Small intestine (tissue), 7 donors: ENCODE measurements around the gene LBH. TPM values are rescaled to one million over a fixed set of nuclear protein-coding genes. Genes with fewer than 3 reads are reported as not detected.

ENCODE experiments used
- DNase-seq, 2 donors: peaks; one replicate each; pipeline versions ENCODE4 v3.0.0 to v3.0.0-alpha.2; 2013
- FAIRE-seq: peaks from 2 replicates; lab custom pipeline; 2012; peaks lifted over from hg19 to GRCh38; lab: Jason Lieb, UNC
- H3K27ac ChIP-seq, 3 donors: one replicate each; pipeline ENCODE4 v1.5.1; 2013; ENCODE audit warnings: low read length in 2 of 3, mild to moderate bottlenecking in 2 of 3, control low read depth in 1 of 3, inconsistent platforms in 1 of 3, low read depth in 1 of 3, moderate library complexity in 1 of 3
- H3K27me3 ChIP-seq, 3 donors: one replicate each; pipeline ENCODE4 v1.6.1; 2013; ENCODE audit warnings: low read length in 3 of 3, inconsistent platforms in 1 of 3; ENCODE audit not compliant: control insufficient read depth in 3 of 3, insufficient read depth in 3 of 3
- H3K36me3 ChIP-seq, 3 donors: one replicate each; pipeline ENCODE4 v1.6.1; 2013; ENCODE audit warnings: low read length in 3 of 3, inconsistent platforms in 1 of 3, low read depth in 1 of 3, mild to moderate bottlenecking in 1 of 3, moderate library complexity in 1 of 3; ENCODE audit not compliant: control insufficient read depth in 3 of 3, insufficient read depth in 2 of 3
- H3K4me1 ChIP-seq, 3 donors: one replicate each; pipeline ENCODE4 v1.6.1; 2013; ENCODE audit warnings: low read length in 2 of 3, inconsistent platforms in 1 of 3, low read depth in 1 of 3, mild to moderate bottlenecking in 1 of 3, moderate library complexity in 1 of 3; ENCODE audit not compliant: control insufficient read depth in 3 of 3, insufficient read depth in 2 of 3
- H3K4me3 ChIP-seq, 3 donors: one replicate each; pipeline ENCODE4 v1.5.1; 2013; ENCODE audit warnings: low read length in 3 of 3, control low read depth in 1 of 3, inconsistent platforms in 1 of 3, low read depth in 1 of 3, mild to moderate bottlenecking in 1 of 3, moderate library complexity in 1 of 3
- H3K9me3 ChIP-seq, 2 donors: one replicate each; pipeline ENCODE4 v1.6.1; 2013; ENCODE audit warnings: low read depth in 1 of 2, low read length in 1 of 2; ENCODE audit not compliant: control insufficient read depth in 2 of 2, insufficient read depth in 1 of 2
- WGBS, 3 donors: extraction: QIAGEN DNeasy Blood & Tissue Kit; methylation state at CpG; one replicate each; pipeline ENCODE4 v1.1.7; 2013; 5-methylcytosine and 5-hydroxymethylcytosine counted together
- polyA plus RNA-seq, 4 donors: library from polyadenylated mRNA; stranded (reverse) in 3 of 4; unstranded in 1 of 4; fragments of 200-250 nt in 3 of 4; fragments of 120-200 nt in 1 of 4; gene quantifications; one replicate each; pipeline versions ENCODE4 v1.2.1 to v1.2.3, GENCODE V29; 2013
- donor health status: healthy with polysubstance abuse.
- donor health status: control.
- donor health status: control.
- donor health status: Bipolar disorder and iron deficiency.
- donor health status: healthy.

LBH gene
- polyA plus RNA-seq, 4 donors = 3.8 to 17.6 (median 12.0) TPM

GRCh38 chr2:30260941-30261340, 29.6 kb downstream of the LBH start:
- no peak overlapping the region for H3K4me3 ChIP-seq
- DNase-seq (no peak), FAIRE-seq (no peak)
- no peak overlapping the region for H3K27ac ChIP-seq
- WGBS, 3 donors = 73 to 85% (median 81%) methylated on average over 2 of the region's 2 CpGs
- no peaks in the 10 kb centered on the region for H3K27me3 ChIP-seq
- peaks cover 0 to 12% of the 10 kb centered on the region in 2 donors for H3K9me3 ChIP-seq
- peaks cover 0 to 26% (median 3%) of the 10 kb centered on the region in 3 donors for H3K36me3 ChIP-seq
- H3K4me1 ChIP-seq = peaks cover 0 to 12% (median under 1%) of the 10 kb centered on the region in 3 donors

GRCh38 chr2:30261695-30262211, 30.4 kb downstream of the LBH start:
- H3K4me3 ChIP-seq = no peak overlapping the region
- H3K36me3 ChIP-seq = peaks cover 0 to 23% (median 3%) of the 10 kb centered on the region in 3 donors
- no peak overlapping the region for H3K27ac ChIP-seq
- no peaks in the 10 kb centered on the region for H3K27me3 ChIP-seq
- no peak for DNase-seq
- peaks cover 0 to 12% (median 4%) of the 10 kb centered on the region in 3 donors for H3K4me1 ChIP-seq
- FAIRE-seq = no peak
- peaks cover 0 to 12% of the 10 kb centered on the region in 2 donors for H3K9me3 ChIP-seq

GRCh38 chr2:30262716-30263309, 31.5 kb downstream of the LBH start:
- Histone ChIP-seq H3K4me1 (peaks cover 0 to 20% (median 4%) of the 10 kb centered on the region in 3 donors), H3K36me3 (peaks cover 0 to 15% (median 0%) of the 10 kb centered on the region in 3 donors), H3K27ac (no peak overlapping the region), H3K9me3 (peaks cover 0 to 12% of the 10 kb centered on the region in 2 donors), H3K4me3 (no peak overlapping the region), H3K27me3 (no peaks in the 10 kb centered on the region)
- no peak for DNase-seq
- FAIRE-seq = no peak
- WGBS, 3 donors = 87 to 95% (median 93%) methylated on average over 5 of the region's 5 CpGs

GRCh38 chr2:30264274-30264673, 32.9 kb downstream of the LBH start:
- Histone ChIP-seq H3K4me1 (peaks cover 0 to 20% (median 4%) of the 10 kb centered on the region in 3 donors), H3K9me3 (peaks cover 0 to 12% of the 10 kb centered on the region in 2 donors), H3K36me3 (peaks cover 0 to under 1% (median 0%) of the 10 kb centered on the region in 3 donors), H3K4me3 (no peak overlapping the region), H3K27ac (peak overlapping the region in 1 of 3 donors; percentile 0), H3K27me3 (no peaks in the 10 kb centered on the region)
- 20 to 59% (median 47%) methylated on average over 3 of the region's 3 CpGs for WGBS, 3 donors
- FAIRE-seq (no peak), DNase-seq (peak; percentile 34 to 54)

- peaks cover 0 to 20% (median 4%) of the 10 kb centered on the region in 3 donors for H3K4me1 ChIP-seq
- no peak overlapping the region for H3K4me3 ChIP-seq
- FAIRE-seq (no peak), DNase-seq (no peak)
- 74 to 90% (median 88%) methylated on average over 4 of the region's 4 CpGs for WGBS, 3 donors
- no peaks in the 10 kb centered on the region for H3K27me3 ChIP-seq
- no peak overlapping the region for H3K27ac ChIP-seq
- peaks cover 0 to 10% of the 10 kb centered on the region in 2 donors for H3K9me3 ChIP-seq
- H3K36me3 ChIP-seq = no peaks in the 10 kb centered on the region
Observed at GRCh38 chr2:30265052-30266015, 34.0 kb downstream of the LBH start.

GRCh38 chr2:30266051-30266621, 34.8 kb downstream of the LBH start:
- Histone ChIP-seq H3K4me1 (peaks cover 0 to 20% (median 4%) of the 10 kb centered on the region in 3 donors), H3K36me3 (no peaks in the 10 kb centered on the region), H3K27ac (peak overlapping the region in 1 of 3 donors; percentile 71), H3K4me3 (no peak overlapping the region), H3K27me3 (no peaks in the 10 kb centered on the region), H3K9me3 (peaks cover 0 to 5% of the 10 kb centered on the region in 2 donors)
- WGBS, 3 donors = 49 to 55% (median 50%) methylated on average over 7 of the region's 7 CpGs
- FAIRE-seq (no peak), DNase-seq (peak in 1 of 2 donors; percentile 35)

GRCh38 chr2:30266705-30267104, 35.4 kb downstream of the LBH start:
- H3K27me3 ChIP-seq = no peaks in the 10 kb centered on the region
- no peaks in the 10 kb centered on the region for H3K36me3 ChIP-seq
- DNase-seq (no peak), FAIRE-seq (no peak)
- peak overlapping the region in 1 of 3 donors; percentile 10 for H3K27ac ChIP-seq
- H3K4me3 ChIP-seq = no peak overlapping the region
- 91 to 95% (median 93%) methylated on average over 5 of the region's 5 CpGs for WGBS, 3 donors
- H3K9me3 ChIP-seq = peaks cover 0 to 5% of the 10 kb centered on the region in 2 donors
- H3K4me1 ChIP-seq = peaks cover 0 to 20% (median 4%) of the 10 kb centered on the region in 3 donors
